T-cell (primary cell): ENCODE data around the gene CCL3. TPM values are rescaled to one million over a fixed set of nuclear protein-coding genes. Genes with fewer than 3 reads are reported as not detected.

Experiments used
- ATAC-seq, 4 experiments: fragments of 200-7000 bp in 3 of 4; fragments of 150-1000 bp in 1 of 4; cut with Tn5 transposase; replicated peaks in 1 of 4; 1 replicate in 3 of 4; 2 replicates in 1 of 4; pipeline ENCODE4 v1.10.0; 2021; ENCODE audit warnings: moderate library complexity in 3 of 4, mild to moderate bottlenecking in 2 of 4, moderate number of reproducible peaks in 1 of 4
- CTCF ChIA-PET, 2 donors: fragments of 300-600 bp; sonication (Branson Sonifier 250); formaldehyde crosslinking; loops; one replicate each; lab custom pipeline; 2022; ENCODE audit warnings: antibody characterized with exemption in 2 of 2; lab: Charles Lee
- POLR2A ChIA-PET, 2 donors: fragments of 300-600 bp; sonication (Branson Sonifier 250); formaldehyde crosslinking; loops; one replicate each; lab custom pipeline; 2022; ENCODE audit warnings: antibody characterized with exemption in 2 of 2; lab: Charles Lee
- DNase-seq, 35 experiments: peaks; one replicate each; pipeline versions ENCODE4 v3.0.0 to v3.0.0-alpha.2; 2013 to 2023
- H3K27ac ChIP-seq: one replicate; pipeline ENCODE4 v1.5.1; 2013; ENCODE audit warnings: low read length
- H3K27me3 ChIP-seq, 2 experiments: replicated peaks in 1 of 2; 1 replicate in 1 of 2; 2 replicates in 1 of 2; pipeline versions ENCODE4 v1.6.1 to v1.7.0; 2013; ENCODE audit warnings: low read length in 1 of 2, mixed read lengths in 1 of 2; ENCODE audit not compliant: control insufficient read depth in 2 of 2, insufficient read depth in 2 of 2; ENCODE audit errors: extremely low read depth in 1 of 2
- H3K36me3 ChIP-seq, 2 donors: 1 replicate in 1 of 2; 2 replicates in 1 of 2; pipeline versions ENCODE4 v1.6.1 to v1.7.0; 2013; ENCODE audit warnings: low read length in 1 of 2; ENCODE audit not compliant: control insufficient read depth in 2 of 2, insufficient read depth in 1 of 2; ENCODE audit errors: extremely low read depth in 1 of 2
- H3K4me1 ChIP-seq, 2 experiments: 1 replicate in 1 of 2; 2 replicates in 1 of 2; pipeline versions ENCODE4 v1.6.1 to v1.7.0; 2013; ENCODE audit warnings: low read length in 2 of 2, mixed read lengths in 1 of 2; ENCODE audit not compliant: insufficient read depth in 2 of 2, control insufficient read depth in 1 of 2; ENCODE audit errors: extremely low read depth in 1 of 2
- H3K4me3 ChIP-seq, 2 donors: 1 replicate in 1 of 2; 2 replicates in 1 of 2; pipeline versions ENCODE4 v1.5.1 to v1.7.0; 2013; ENCODE audit warnings: mild to moderate bottlenecking in 2 of 2, low read length in 1 of 2, moderate library complexity in 1 of 2; ENCODE audit not compliant: control insufficient read depth in 1 of 2; ENCODE audit errors: extremely low read depth in 1 of 2
- H3K9me3 ChIP-seq: 2 replicates; pipeline ENCODE4 v1.7.0; 2013
- H3K27ac Mint-ChIP-seq, 2 donors: one replicate each; pipeline ENCODE4 v1.8.0; 2020 to 2021; ENCODE audit warnings: mild to moderate bottlenecking in 2 of 2, mixed read lengths in 2 of 2
- H3K27me3 Mint-ChIP-seq, 2 donors: one replicate each; pipeline ENCODE4 v1.8.0; 2021 to 2022; ENCODE audit warnings: mixed read lengths in 2 of 2
- H3K36me3 Mint-ChIP-seq: one replicate; pipeline ENCODE4 v1.8.0; 2021; ENCODE audit warnings: mixed read lengths
- H3K4me1 Mint-ChIP-seq, 3 donors: one replicate each; pipeline ENCODE4 v1.8.0; 2020 to 2022; ENCODE audit warnings: mixed read lengths in 3 of 3, mild to moderate bottlenecking in 1 of 3
- H3K4me3 Mint-ChIP-seq, 3 donors: one replicate each; pipeline ENCODE4 v1.8.0; 2020 to 2022; ENCODE audit warnings: mild to moderate bottlenecking in 3 of 3, mixed read lengths in 3 of 3, moderate library complexity in 3 of 3
- H3K9me3 Mint-ChIP-seq, 3 donors: one replicate each; pipeline ENCODE4 v1.8.0; 2020 to 2022; ENCODE audit warnings: mixed read lengths in 3 of 3
- WGBS: methylation state at CpG from one replicate; pipeline ENCODE4 v1.1.5; 2013; ENCODE audit warnings: missing lambda C conversion rate; ENCODE audit not compliant: insufficient coverage; 5-methylcytosine and 5-hydroxymethylcytosine counted together
- total RNA-seq, 35 experiments: library from RNA in 6 of 35; stranded (reverse) in 6 of 35; fragments of 120-200 nt in 1 of 35; gene quantifications; one replicate each; pipeline versions ENCODE4 v1.2.1 to v1.2.4 and lab custom pipeline; 2013 to 2026

CCL3 gene
- total RNA-seq, 5 donors from 2014 or later (not counting 1 experiment from before 2014, with no cell fraction given), result 2.0 to 6.0 (median 4.8) TPM

GRCh38 chr17:36072431-36073121, 17.4 kb downstream of the CCL3 start:
- Mint-ChIP-seq H3K27ac (peak overlapping the region in 1 of 2 donors; percentile 2), H3K36me3 (no peaks in the 10 kb centered on the region), H3K9me3 (peaks cover 2 to 7% (median 4%) of the 10 kb centered on the region in 3 donors), H3K4me3 (no peak overlapping the region), H3K4me1 (peaks cover 5 to 12% (median 7%) of the 10 kb centered on the region in 3 donors), H3K27me3 (peaks cover 4 to 6% of the 10 kb centered on the region in 2 donors)
- whole genome bisulfite sequencing, result 44% methylated on average over 6 of the region's 12 CpGs
- Histone ChIP-seq H3K27ac (no peak overlapping the region), H3K9me3 (no peaks in the 10 kb centered on the region), H3K36me3 (no peaks in the 10 kb centered on the region), H3K4me1 (peaks cover 0 to 37% of the 10 kb centered on the region in 2 experiments), H3K4me3 (no peak overlapping the region), H3K27me3 (no peaks in the 10 kb centered on the region)
- peak in 3 of 4 experiments; percentile 23 to 61 (median 45) for ATAC-seq
- ChIA-PET POLR2A (no interaction called here), CTCF (interaction anchor here (0.6 to 2.6 kb wide), 8 partner anchors 9 to 195 kb away, joined by 3 to 9 read pairs (median 6); partner anchors contain the start of gene CCL18 (in 1 of the 2))
- DNase-seq, result peak in 28 of 35 experiments; percentile 15 to 81 (median 41)

GRCh38 chr17:36071751-36072150, 18.2 kb downstream of the CCL3 start:
- H3K36me3 Mint-ChIP-seq, result no peaks in the 10 kb centered on the region
- H3K4me1 ChIP-seq, result peaks cover 0 to 44% of the 10 kb centered on the region in 2 experiments
- H3K9me3 ChIP-seq, result no peaks in the 10 kb centered on the region
- H3K27me3 ChIP-seq, result no peaks in the 10 kb centered on the region
- ChIA-PET CTCF (interaction anchor here in 1 of 2 donors (2.2 to 2.6 kb wide), 2 partner anchors 11 to 103 kb away, joined by 8 to 9 read pairs; no protein-coding TSS in a partner anchor), POLR2A (no interaction called here)
- no peak for DNase-seq
- H3K36me3 ChIP-seq, result no peaks in the 10 kb centered on the region
- H3K27ac ChIP-seq, result no peak overlapping the region
- no peak overlapping the region for H3K4me3 Mint-ChIP-seq
- peaks cover 4 to 6% of the 10 kb centered on the region in 2 donors for H3K27me3 Mint-ChIP-seq
- H3K27ac Mint-ChIP-seq, result no peak overlapping the region
- no CpG with 5 or more reads among the region's 2 CpGs for WGBS
- H3K4me1 Mint-ChIP-seq, result peaks cover 5 to 14% (median 7%) of the 10 kb centered on the region in 3 donors
- H3K9me3 Mint-ChIP-seq, result peaks cover 0 to 2% (median 0%) of the 10 kb centered on the region in 3 donors
- ATAC-seq, result no peak
- H3K4me3 ChIP-seq, result no peak overlapping the region

- no peaks in the 10 kb centered on the region for H3K36me3 ChIP-seq
- no peak for DNase-seq
- ChIA-PET CTCF (interaction anchor here in 1 of 2 donors (0.6 to 1.3 kb wide), 2 partner anchors 30 to 101 kb away, joined by 3 to 4 read pairs; no protein-coding TSS in a partner anchor), POLR2A (no interaction called here)
- no peaks in the 10 kb centered on the region for H3K27me3 ChIP-seq
- no peaks in the 10 kb centered on the region for H3K9me3 ChIP-seq
- Mint-ChIP-seq H3K4me1 (peaks cover 5 to 21% (median 7%) of the 10 kb centered on the region in 3 donors), H3K4me3 (no peak overlapping the region), H3K27me3 (peaks cover 2 to 15% of the 10 kb centered on the region in 2 donors), H3K36me3 (no peaks in the 10 kb centered on the region), H3K27ac (no peak overlapping the region), H3K9me3 (no peaks in the 10 kb centered on the region)
- no peak overlapping the region for H3K27ac ChIP-seq
- WGBS, result 62% methylated on average over 2 of the region's 3 CpGs
- no peak overlapping the region for H3K4me3 ChIP-seq
- H3K4me1 ChIP-seq, result peaks cover 0 to 52% of the 10 kb centered on the region in 2 experiments
- ATAC-seq, result no peak
These were observed 19.5 kb downstream of the CCL3 start for GRCh38 chr17:36070427-36070826.

- Mint-ChIP-seq H3K4me3 (no peak overlapping the region), H3K27me3 (peaks cover 0 to 15% of the 10 kb centered on the region in 2 donors), H3K36me3 (no peaks in the 10 kb centered on the region), H3K4me1 (peaks cover 5 to 25% (median 7%) of the 10 kb centered on the region in 3 donors), H3K9me3 (no peaks in the 10 kb centered on the region), H3K27ac (no peak overlapping the region)
- POLR2A ChIA-PET, result no interaction called here
- Histone ChIP-seq H3K27ac (no peak overlapping the region), H3K36me3 (no peaks in the 10 kb centered on the region), H3K9me3 (no peaks in the 10 kb centered on the region), H3K4me3 (no peak overlapping the region), H3K4me1 (peaks cover 0 to 54% of the 10 kb centered on the region in 2 experiments), H3K27me3 (no peaks in the 10 kb centered on the region)
- CTCF ChIA-PET, result interaction anchor here in 1 of 2 donors (1.1 kb wide), 1 partner anchor 100 kb away, joined by 4 read pairs; no protein-coding TSS in a partner anchor
- ATAC-seq, result no peak
- DNase-seq, result no peak
These were observed 20.8 kb downstream of the CCL3 start for GRCh38 chr17:36069136-36069535.

GRCh38 chr17:36068524-36068923, 21.4 kb downstream of the CCL3 start:
- Mint-ChIP-seq H3K9me3 (no peaks in the 10 kb centered on the region), H3K27me3 (peaks cover 0 to 15% of the 10 kb centered on the region in 2 donors), H3K27ac (no peak overlapping the region), H3K4me1 (peaks cover 5 to 25% (median 7%) of the 10 kb centered on the region in 3 donors), H3K36me3 (no peaks in the 10 kb centered on the region), H3K4me3 (no peak overlapping the region)
- no CpG with 5 or more reads among the region's 3 CpGs for WGBS
- ChIA-PET POLR2A (interaction anchor here in 1 of 2 donors (0.5 kb wide), 1 partner anchor 234 kb away, joined by 5 read pairs; no protein-coding TSS in a partner anchor), CTCF (interaction anchor here in 1 of 2 donors (1.1 kb wide), 1 partner anchor 99 kb away, joined by 4 read pairs; no protein-coding TSS in a partner anchor)
- H3K36me3 ChIP-seq, result no peaks in the 10 kb centered on the region
- no peaks in the 10 kb centered on the region for H3K27me3 ChIP-seq
- ATAC-seq, result no peak
- peaks cover 0 to 54% of the 10 kb centered on the region in 2 experiments for H3K4me1 ChIP-seq
- no peaks in the 10 kb centered on the region for H3K9me3 ChIP-seq
- DNase-seq, result no peak
- H3K4me3 ChIP-seq, result no peak overlapping the region
- no peak overlapping the region for H3K27ac ChIP-seq

GRCh38 chr17:36066365-36066985, 23.5 kb downstream of the CCL3 start:
- Histone ChIP-seq H3K4me3 (no peak overlapping the region), H3K36me3 (no peaks in the 10 kb centered on the region), H3K27ac (peak overlapping the region; percentile 63), H3K27me3 (no peaks in the 10 kb centered on the region), H3K9me3 (no peaks in the 10 kb centered on the region), H3K4me1 (peaks cover 0 to 43% of the 10 kb centered on the region in 2 experiments)
- CTCF ChIA-PET, result no interaction called here
- Mint-ChIP-seq H3K27me3 (peaks cover 0 to 20% of the 10 kb centered on the region in 2 donors), H3K4me3 (no peak overlapping the region), H3K36me3 (no peaks in the 10 kb centered on the region), H3K9me3 (no peaks in the 10 kb centered on the region), H3K4me1 (peaks cover 0 to 19% (median 0%) of the 10 kb centered on the region in 3 donors), H3K27ac (peak overlapping the region in 1 of 2 donors; percentile 23)
- POLR2A ChIA-PET, result no interaction called here
- DNase-seq (peak in 26 of 35 experiments; percentile 8 to 72 (median 36)), ATAC-seq (peak; percentile 27 to 74 (median 53))
- 74% methylated on average over 3 of the region's 6 CpGs for WGBS
